ENCODE results near the gene ZBTB7C.

- TF ChIP-seq CTCF (conservative IDR thresholded peaks at IDR 0.05; ENCODE audit: low read depth, low read length) (no peak), POLR2A (IDR thresholded peaks at IDR 0.05; ENCODE audit: low read depth, low read length) (no peak), ELK1 (IDR thresholded peaks at IDR 0.05; ENCODE audit: borderline replicate concordance, low read depth, low read length) (no peak), MAZ (IDR thresholded peaks at IDR 0.05; ENCODE audit: borderline replicate concordance, low read depth, low read length) (no peak), RFX5 (IDR thresholded peaks at IDR 0.05; ENCODE audit: low read depth, low read length) (no peak)
These were observed 61.3 kb downstream of the ZBTB7C start for GRCh38 chr18:48347756-48348326.
